HepG2 (cell line): ENCODE measurements around the gene CCDC150. TPM values are rescaled to one million over a fixed set of nuclear protein-coding genes. Genes with fewer than 3 reads are reported as not detected.

Experiments
- ATAC-seq: fragments of 200-7000 bp; cut with Tn5 transposase; 3 replicates; pipeline ENCODE4 v1.9.1; 2020; ENCODE audit warnings: mild to moderate bottlenecking, moderate library complexity
- BruUV-seq: library from RNA; stranded (reverse); fragments of 400-500 nt; replicated peaks from 2 replicates; lab custom pipeline; 2021; lab: Mats Ljungman, UMichigan
- CTCF ChIA-PET: fragments of 300-600 bp; formaldehyde crosslinking; extraction: SDS; loops from one replicate; lab custom pipeline; 2021; ENCODE audit warnings: low total read pairs, inconsistent platforms, low intra/inter-chr PET ratio; lab: Yijun Ruan, JAX
- POLR2A ChIA-PET: fragments of 350-600 bp; sonication (Branson Sonifier 250); formaldehyde crosslinking; loops from one replicate; lab custom pipeline; 2020; ENCODE audit warnings: antibody characterized with exemption, inconsistent platforms; lab: Yijun Ruan, JAX
- DNase-seq: peaks from one replicate; pipeline ENCODE4 v3.0.0-alpha.2; 2015; ENCODE audit warnings: low spot score
- FAIRE-seq: peaks from 3 replicates; lab custom pipeline; 2011; peaks lifted over from hg19 to GRCh38; lab: Jason Lieb, UNC
- H2AFZ ChIP-seq: one replicate; pipeline ENCODE4 v1.6.1; 2011; ENCODE audit warnings: low read length, inconsistent platforms
- H3K27ac ChIP-seq: fragments of 300-600 bp; 3 replicates; pipeline ENCODE4 v1.8.0; 2011; ENCODE audit warnings: mixed run types, mild to moderate bottlenecking, mixed read lengths, low read length, inconsistent platforms; ENCODE audit not compliant: insufficient read depth; ENCODE audit errors: extremely low read length
- H3K27me3 ChIP-seq, 2 experiments: fragments of 200-600 bp in 1 of 2; 2 replicates in 1 of 2; 3 replicates in 1 of 2; pipeline versions ENCODE4 v1.6.0 to v1.8.0; 2011; ENCODE audit warnings: low read length in 2 of 2, mild to moderate bottlenecking in 2 of 2, moderate library complexity in 2 of 2, inconsistent platforms in 1 of 2; ENCODE audit not compliant: insufficient read depth in 2 of 2, control insufficient read depth in 1 of 2
- H3K36me3 ChIP-seq, 2 experiments: fragments of 200-600 bp in 1 of 2; replicated peaks in 1 of 2; 2 replicates in 1 of 2; 3 replicates in 1 of 2; pipeline versions ENCODE4 v1.5.1 to v1.8.0; 2011; ENCODE audit warnings: low read length in 2 of 2, inconsistent platforms in 1 of 2; ENCODE audit not compliant: insufficient read depth in 2 of 2, control insufficient read depth in 1 of 2
- H3K4me1 ChIP-seq: 2 replicates; pipeline ENCODE4 v1.5.1; 2012; ENCODE audit warnings: low read length, inconsistent platforms; ENCODE audit not compliant: insufficient read depth
- H3K4me2 ChIP-seq: 2 replicates; pipeline ENCODE4 v1.6.0; 2011; ENCODE audit warnings: low read depth, low read length, inconsistent platforms
- H3K4me3 ChIP-seq, 3 experiments: fragments of 200-600 bp in 1 of 3; sonication (generic), shearing (Covaris generic) in 1 of 3; replicated peaks in 1 of 3; 2 replicates each; pipeline ENCODE4 v1.5.1; 2011 to 2016; ENCODE audit warnings: low read length in 3 of 3, inconsistent platforms in 2 of 3, low read depth in 2 of 3, mild to moderate bottlenecking in 2 of 3, control low read depth in 1 of 3, mixed read lengths in 1 of 3; ENCODE audit not compliant: insufficient read depth in 1 of 3
- H3K79me2 ChIP-seq: one replicate; pipeline ENCODE4 v1.6.1; 2011; ENCODE audit warnings: low read length, inconsistent platforms; ENCODE audit not compliant: insufficient read depth
- H3K9ac ChIP-seq: 2 replicates; pipeline ENCODE4 v1.6.0; 2011; ENCODE audit warnings: mild to moderate bottlenecking, low read depth, low read length, inconsistent platforms; ENCODE audit not compliant: insufficient read depth
- H3K9me3 ChIP-seq: 2 replicates; pipeline ENCODE4 v1.5.1; 2012; ENCODE audit warnings: mild to moderate bottlenecking, low read length
- H4K20me1 ChIP-seq: 2 replicates; pipeline ENCODE4 v1.6.0; 2011; ENCODE audit warnings: inconsistent platforms, mild to moderate bottlenecking, low read length, moderate library complexity; ENCODE audit not compliant: insufficient read depth
- NKX3-1 ChIP-seq: sonication (generic); formaldehyde crosslinking; IDR thresholded peaks from 2 replicates; pipeline ENCODE4 v1.5.0; 2020; ENCODE audit warnings: missing genetic modification reagents
- NR2F6 ChIP-seq, 2 experiments: IDR thresholded peaks; 2 replicates each; pipeline ENCODE4 v1.6.1; 2016; ENCODE audit warnings: antibody characterized with exemption in 1 of 2, mild to moderate bottlenecking in 1 of 2
- SMARCE1 ChIP-seq: fragments of 450-650 bp; IDR thresholded peaks from 2 replicates; pipeline ENCODE4 v1.6.1; 2017; ENCODE audit warnings: borderline replicate concordance
- ZFP36L2 ChIP-seq: sonication (generic); formaldehyde crosslinking; IDR thresholded peaks from 2 replicates; pipeline ENCODE4 v1.4.0; 2020; ENCODE audit warnings: missing genetic modification reagents
- ZNF30 ChIP-seq: sonication (generic); formaldehyde crosslinking; IDR thresholded peaks from 2 replicates; pipeline ENCODE4 v1.5.0; 2020; ENCODE audit warnings: mild to moderate bottlenecking, missing genetic modification reagents
- ZNF569 ChIP-seq: sonication (generic); formaldehyde crosslinking; IDR thresholded peaks from 2 replicates; pipeline ENCODE4 v1.5.0; 2020; ENCODE audit warnings: mild to moderate bottlenecking, missing genetic modification reagents, moderate library complexity, borderline replicate concordance
- WGBS: methylation state at CpG from one replicate; pipeline ENCODE4 v1.1.6; 2017; ENCODE audit warnings: low lambda C conversion rate; 5-methylcytosine and 5-hydroxymethylcytosine counted together
- in situ Hi-C: cut with HindIII; loops from 2 replicates; pipeline ENCODE4 v1.10.0; 2017; ENCODE audit warnings: low pct_unique_long_range_greater_than_20kb; ENCODE audit not compliant: extremely low pct_ligation_motif_present
- intact Hi-C: fragments of 100-400 bp; cut with micrococcal nuclease; formaldehyde crosslinking; loops from one replicate; pipeline ENCODE4 v1.10.0; 2022; ENCODE audit not compliant: unreplicated experiment
- polyA plus RNA-seq, 8 experiments: library from polyadenylated mRNA; depleted of rRNA in 3 of 8; stranded (reverse) in 7 of 8; unstranded in 1 of 8; fragments of >200 nt; fragmentation: Illumina TruSeq in 4 of 8; extraction: Trizol in 4 of 8; gene quantifications; 2 replicates each; pipeline versions ENCODE4 v1.2.1 to v1.2.3, GENCODE V29; 2011 to 2016; ENCODE audit warnings: low read depth in 4 of 8, missing spikeins in 1 of 8, mixed read lengths in 1 of 8; ENCODE audit not compliant: insufficient read depth in 1 of 8
- total RNA-seq, 5 experiments: library from RNA; depleted of rRNA; stranded (reverse); fragments of >200 nt; fragmentation: Illumina TruSeq; extraction: Trizol; gene quantifications; 2 replicates each; pipeline ENCODE4 v1.2.3, GENCODE V29; 2016; ENCODE audit warnings: low read depth in 1 of 5
- TF ChIP-seq, protein P1 (sequence below): sonication (generic); formaldehyde crosslinking; IDR thresholded peaks from 2 replicates; pipeline ENCODE4 v1.4.0; 2020; ENCODE audit warnings: missing genetic modification reagents
- TF ChIP-seq, protein P2 (sequence below): sonication (generic); formaldehyde crosslinking; IDR thresholded peaks from 2 replicates; pipeline ENCODE4 v1.4.0; 2020; ENCODE audit warnings: mild to moderate bottlenecking, missing genetic modification reagents, borderline replicate concordance

The CCDC150 gene
- total and polyA plus RNA-seq, 2 of the 13 experiments (the other 11 are each of a cell fraction or from before 2014, with no cell fraction given), result 14.9 to 32.6 TPM

DNA sequence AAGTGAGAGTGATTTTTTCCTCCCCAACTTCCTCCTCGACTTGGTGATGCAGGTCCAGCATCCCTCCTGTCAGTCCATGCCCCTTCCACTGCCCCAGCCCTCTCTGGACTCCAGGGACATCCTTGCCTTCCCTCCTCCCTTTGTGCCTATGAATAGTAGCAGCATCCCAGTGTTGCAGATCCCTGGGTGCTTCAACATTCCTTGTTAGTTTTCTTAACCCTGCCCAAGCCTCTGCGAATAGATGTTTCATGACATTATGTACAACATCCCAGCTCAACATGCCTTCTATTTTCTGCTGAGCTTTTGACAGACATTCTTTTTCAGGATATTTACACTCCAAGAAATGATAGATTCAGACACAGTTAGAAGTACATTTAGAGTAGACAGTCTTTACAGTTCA, 35.3 kb upstream of the CCDC150 start (continued):
- TF ChIP-seq, protein P1, sequence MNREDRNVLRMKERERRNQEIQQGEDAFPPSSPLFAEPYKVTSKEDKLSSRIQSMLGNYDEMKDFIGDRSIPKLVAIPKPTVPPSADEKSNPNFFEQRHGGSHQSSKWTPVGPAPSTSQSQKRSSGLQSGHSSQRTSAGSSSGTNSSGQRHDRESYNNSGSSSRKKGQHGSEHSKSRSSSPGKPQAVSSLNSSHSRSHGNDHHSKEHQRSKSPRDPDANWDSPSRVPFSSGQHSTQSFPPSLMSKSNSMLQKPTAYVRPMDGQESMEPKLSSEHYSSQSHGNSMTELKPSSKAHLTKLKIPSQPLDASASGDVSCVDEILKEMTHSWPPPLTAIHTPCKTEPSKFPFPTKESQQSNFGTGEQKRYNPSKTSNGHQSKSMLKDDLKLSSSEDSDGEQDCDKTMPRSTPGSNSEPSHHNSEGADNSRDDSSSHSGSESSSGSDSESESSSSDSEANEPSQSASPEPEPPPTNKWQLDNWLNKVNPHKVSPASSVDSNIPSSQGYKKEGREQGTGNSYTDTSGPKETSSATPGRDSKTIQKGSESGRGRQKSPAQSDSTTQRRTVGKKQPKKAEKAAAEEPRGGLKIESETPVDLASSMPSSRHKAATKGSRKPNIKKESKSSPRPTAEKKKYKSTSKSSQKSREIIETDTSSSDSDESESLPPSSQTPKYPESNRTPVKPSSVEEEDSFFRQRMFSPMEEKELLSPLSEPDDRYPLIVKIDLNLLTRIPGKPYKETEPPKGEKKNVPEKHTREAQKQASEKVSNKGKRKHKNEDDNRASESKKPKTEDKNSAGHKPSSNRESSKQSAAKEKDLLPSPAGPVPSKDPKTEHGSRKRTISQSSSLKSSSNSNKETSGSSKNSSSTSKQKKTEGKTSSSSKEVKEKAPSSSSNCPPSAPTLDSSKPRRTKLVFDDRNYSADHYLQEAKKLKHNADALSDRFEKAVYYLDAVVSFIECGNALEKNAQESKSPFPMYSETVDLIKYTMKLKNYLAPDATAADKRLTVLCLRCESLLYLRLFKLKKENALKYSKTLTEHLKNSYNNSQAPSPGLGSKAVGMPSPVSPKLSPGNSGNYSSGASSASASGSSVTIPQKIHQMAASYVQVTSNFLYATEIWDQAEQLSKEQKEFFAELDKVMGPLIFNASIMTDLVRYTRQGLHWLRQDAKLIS (CRISPR knock-in tag), result no peak
- TF ChIP-seq NR2F6 (IDR thresholded peaks at IDR 0.05), result no peak
- no peak for TF ChIP-seq NR2F6 (CRISPR knock-in tag; IDR thresholded peaks at IDR 0.05)
- no peak for TF ChIP-seq ZNF30

DNA sequence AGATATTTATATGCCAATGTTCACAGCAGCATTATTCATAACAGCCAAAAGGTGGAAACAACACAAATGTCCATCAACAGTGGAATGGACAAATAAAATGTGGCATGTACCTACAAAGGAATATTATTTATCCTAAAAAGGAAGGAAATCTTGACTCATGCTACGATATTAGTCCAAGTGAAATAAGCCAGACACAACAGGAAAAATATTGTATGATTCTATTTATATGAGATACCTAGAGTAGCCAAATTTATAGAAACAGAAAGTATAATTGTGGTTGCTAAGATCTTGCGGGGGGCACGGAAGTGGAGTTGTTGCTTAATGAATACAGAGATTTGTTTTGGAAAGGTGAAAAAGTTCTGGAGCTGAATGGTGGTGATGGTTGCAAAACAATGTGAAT, 33.0 kb upstream of the CCDC150 start:
- POLR2A ChIA-PET, result no interaction called here
- 45% methylated on average over 3 of the region's 3 CpGs for WGBS

More for the DNA sequence above, 33.0 kb upstream of the CCDC150 start:
- DNase-seq, result no peak
- H3K4me1 ChIP-seq, result 0 out of 2 replicates have a peak, but pooled peaks cover 5% of the 10 kb centered on the region
- H3K36me3 ChIP-seq, result no peaks in the 10 kb centered on the region
- in situ Hi-C loops (no loop called here), intact Hi-C loops (no loop called here)
- H3K4me3 ChIP-seq, result no peak overlapping the region
- CTCF ChIA-PET, result no interaction called here
- no peaks in the 10 kb centered on the region for H3K79me2 ChIP-seq
- no peaks in the 10 kb centered on the region for H4K20me1 ChIP-seq
- H3K4me2 ChIP-seq, result no peak overlapping the region
- H2AFZ ChIP-seq, result no peak overlapping the region
- no TSS peak for BruUV-seq
- no peak overlapping the region for H3K9ac ChIP-seq
- no peak for ATAC-seq
- no peaks in the 10 kb centered on the region for H3K27me3 ChIP-seq
- H3K27ac ChIP-seq, result no peak overlapping the region
- H3K9me3 ChIP-seq, result no peaks in the 10 kb centered on the region
- TF ChIP-seq ZFP36L2 (CRISPR knock-in tag) (no peak), ZNF569 (no peak), NKX3-1 (CRISPR knock-in tag) (no peak), SMARCE1 (no peak)
- TF ChIP-seq, protein P2, sequence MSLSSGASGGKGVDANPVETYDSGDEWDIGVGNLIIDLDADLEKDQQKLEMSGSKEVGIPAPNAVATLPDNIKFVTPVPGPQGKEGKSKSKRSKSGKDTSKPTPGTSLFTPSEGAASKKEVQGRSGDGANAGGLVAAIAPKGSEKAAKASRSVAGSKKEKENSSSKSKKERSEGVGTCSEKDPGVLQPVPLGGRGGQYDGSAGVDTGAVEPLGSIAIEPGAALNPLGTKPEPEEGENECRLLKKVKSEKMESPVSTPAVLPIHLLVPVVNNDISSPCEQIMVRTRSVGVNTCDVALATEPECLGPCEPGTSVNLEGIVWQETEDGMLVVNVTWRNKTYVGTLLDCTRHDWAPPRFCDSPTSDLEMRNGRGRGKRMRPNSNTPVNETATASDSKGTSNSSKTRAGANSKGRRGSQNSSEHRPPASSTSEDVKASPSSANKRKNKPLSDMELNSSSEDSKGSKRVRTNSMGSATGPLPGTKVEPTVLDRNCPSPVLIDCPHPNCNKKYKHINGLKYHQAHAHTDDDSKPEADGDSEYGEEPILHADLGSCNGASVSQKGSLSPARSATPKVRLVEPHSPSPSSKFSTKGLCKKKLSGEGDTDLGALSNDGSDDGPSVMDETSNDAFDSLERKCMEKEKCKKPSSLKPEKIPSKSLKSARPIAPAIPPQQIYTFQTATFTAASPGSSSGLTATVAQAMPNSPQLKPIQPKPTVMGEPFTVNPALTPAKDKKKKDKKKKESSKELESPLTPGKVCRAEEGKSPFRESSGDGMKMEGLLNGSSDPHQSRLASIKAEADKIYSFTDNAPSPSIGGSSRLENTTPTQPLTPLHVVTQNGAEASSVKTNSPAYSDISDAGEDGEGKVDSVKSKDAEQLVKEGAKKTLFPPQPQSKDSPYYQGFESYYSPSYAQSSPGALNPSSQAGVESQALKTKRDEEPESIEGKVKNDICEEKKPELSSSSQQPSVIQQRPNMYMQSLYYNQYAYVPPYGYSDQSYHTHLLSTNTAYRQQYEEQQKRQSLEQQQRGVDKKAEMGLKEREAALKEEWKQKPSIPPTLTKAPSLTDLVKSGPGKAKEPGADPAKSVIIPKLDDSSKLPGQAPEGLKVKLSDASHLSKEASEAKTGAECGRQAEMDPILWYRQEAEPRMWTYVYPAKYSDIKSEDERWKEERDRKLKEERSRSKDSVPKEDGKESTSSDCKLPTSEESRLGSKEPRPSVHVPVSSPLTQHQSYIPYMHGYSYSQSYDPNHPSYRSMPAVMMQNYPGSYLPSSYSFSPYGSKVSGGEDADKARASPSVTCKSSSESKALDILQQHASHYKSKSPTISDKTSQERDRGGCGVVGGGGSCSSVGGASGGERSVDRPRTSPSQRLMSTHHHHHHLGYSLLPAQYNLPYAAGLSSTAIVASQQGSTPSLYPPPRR, result no peak
- FAIRE-seq, result no peak
